Suprapubic skin (tissue), 4 donors: Measurements from ENCODE around the gene TACC3. TPM values are rescaled to one million over a fixed set of nuclear protein-coding genes. Genes with fewer than 3 reads are reported as not detected.

Source experiments
- DNase-seq, 2 donors: peaks; one replicate each; pipeline ENCODE4 v3.0.0-alpha.2; 2019; ENCODE audit warnings: low spot score in 2 of 2
- H3K27ac ChIP-seq: fragments of 200-600 bp; sonication (generic); one replicate; pipeline ENCODE4 v1.5.1; 2019
- H3K27me3 ChIP-seq: fragments of 200-600 bp; sonication (generic); one replicate; pipeline ENCODE4 v1.5.1; 2019
- H3K36me3 ChIP-seq: fragments of 200-600 bp; sonication (generic); one replicate; pipeline ENCODE4 v1.5.1; 2019
- H3K4me1 ChIP-seq: fragments of 200-600 bp; sonication (generic); one replicate; pipeline ENCODE4 v1.5.1; 2019
- H3K4me3 ChIP-seq: fragments of 200-600 bp; sonication (generic); one replicate; pipeline ENCODE4 v1.5.1; 2019; ENCODE audit warnings: mild to moderate bottlenecking
- H3K9me3 ChIP-seq: fragments of 200-600 bp; sonication (generic); one replicate; pipeline ENCODE4 v1.5.1; 2019
- CTCF ChIP-seq, 2 donors: fragments of 200-600 bp in 1 of 2; fragments of 450-650 bp in 1 of 2; sonication (generic) in 1 of 2; IDR thresholded peaks; one replicate each; pipeline ENCODE4 v1.5.1; 2016 to 2019; ENCODE audit warnings: antibody characterized with exemption in 2 of 2, mild to moderate bottlenecking in 1 of 2, moderate library complexity in 1 of 2
- EP300 ChIP-seq: sonication (generic); formaldehyde crosslinking; IDR thresholded peaks from one replicate; pipeline ENCODE4 v1.6.1; 2017; ENCODE audit warnings: antibody characterized with exemption
- POLR2A ChIP-seq, 2 donors: fragments of 450-650 bp; IDR thresholded peaks; one replicate each; pipeline ENCODE4 v1.6.1; 2017; ENCODE audit warnings: antibody characterized with exemption in 2 of 2, mild to moderate bottlenecking in 2 of 2, moderate library complexity in 2 of 2
- POLR2AphosphoS5 ChIP-seq, 3 donors: sonication (generic); formaldehyde crosslinking; IDR thresholded peaks; one replicate each; pipeline ENCODE4 v1.6.1; 2017; ENCODE audit warnings: antibody characterized with exemption in 3 of 3
- WGBS: methylation state at CpG from one replicate; pipeline ENCODE4 v1.1.5; 2018; 5-methylcytosine and 5-hydroxymethylcytosine counted together
- total RNA-seq, 4 donors: library from RNA; depleted of rRNA; stranded (reverse); fragments of >200 nt; gene quantifications; one replicate each; pipeline ENCODE4 v1.1.0, GENCODE V29; 2016

Gene TACC3
- total RNA-seq, 4 donors from 2014 or later, result 7.2 to 11.7 (median 8.8) TPM

- TF ChIP-seq POLR2AphosphoS5 (IDR thresholded peaks at IDR 0.05) (no peak), CTCF (IDR thresholded peaks at IDR 0.05) (no peak), POLR2A (IDR thresholded peaks at IDR 0.05) (no peak), EP300 (no peak)
- Histone ChIP-seq H3K4me3 (no peak overlapping the region), H3K27me3 (peaks cover 18% of the 10 kb centered on the region), H3K4me1 (peaks cover 78% of the 10 kb centered on the region), H3K27ac (peak overlapping the region; percentile 55), H3K9me3 (no peaks in the 10 kb centered on the region), H3K36me3 (no peaks in the 10 kb centered on the region)
- DNase-seq, result no peak
- 71% methylated on average over 9 of the region's 10 CpGs for WGBS
Measured at GRCh38 chr4:1790005-1790404, 68.7 kb downstream of the TACC3 start.

- TF ChIP-seq EP300 (no peak), POLR2AphosphoS5 (IDR thresholded peaks at IDR 0.05) (no peak), POLR2A (IDR thresholded peaks at IDR 0.05) (no peak), CTCF (IDR thresholded peaks at IDR 0.05) (no peak)
- Histone ChIP-seq H3K27ac (no peak overlapping the region), H3K9me3 (no peaks in the 10 kb centered on the region), H3K4me3 (peak overlapping the region; percentile 70), H3K36me3 (no peaks in the 10 kb centered on the region), H3K27me3 (peaks cover 37% of the 10 kb centered on the region), H3K4me1 (peaks cover 72% of the 10 kb centered on the region)
- 67% methylated on average over 11 of the region's 29 CpGs for WGBS
- DNase-seq, result no peak
Measured at GRCh38 chr4:1792158-1792831, 71.0 kb downstream of the TACC3 start.

- H3K27me3 ChIP-seq, result peaks cover 42% of the 10 kb centered on the region
- TF ChIP-seq EP300 (no peak), POLR2A (IDR thresholded peaks at IDR 0.05) (peak in 1 of 2 donors; percentile 32), CTCF (IDR thresholded peaks at IDR 0.05) (no peak)
- H3K9me3 ChIP-seq, result no peaks in the 10 kb centered on the region
- WGBS, result 0% methylated on average over 20 of the region's 95 CpGs
- peak within 1 kb of the TSS; percentile 77 for H3K27ac ChIP-seq
- peaks cover 72% of the 10 kb centered on the region for H3K4me1 ChIP-seq
- H3K4me3 ChIP-seq, result peak within 1 kb of the TSS; percentile 70
- H3K36me3 ChIP-seq, result no peaks in the 10 kb centered on the region
- no peak for DNase-seq
Measured at GRCh38 chr4:1792832-1793495, 71.6 kb downstream of the TACC3 start, which contains the start of gene FGFR3. Gene FGFR3 (plus strand): TSS chr4:1793293. CDS start chr4:1793935, 642 bp downstream.

GRCh38 chr4:1793496-1793840, 72.1 kb downstream of the TACC3 start:
- peak overlapping the region; percentile 77 for H3K27ac ChIP-seq
- H3K4me1 ChIP-seq, result peaks cover 72% of the 10 kb centered on the region
- H3K4me3 ChIP-seq, result peak overlapping the region; percentile 70
- peaks cover 46% of the 10 kb centered on the region for H3K27me3 ChIP-seq
- WGBS, result no CpG with 5 or more reads among the region's 44 CpGs
- H3K36me3 ChIP-seq, result no peaks in the 10 kb centered on the region
- no peak for TF ChIP-seq POLR2AphosphoS5 (IDR thresholded peaks at IDR 0.05)
- no peak for TF ChIP-seq EP300
- TF ChIP-seq POLR2A (IDR thresholded peaks at IDR 0.05), result no peak
- no peak for TF ChIP-seq CTCF (IDR thresholded peaks at IDR 0.05)
- no peak for DNase-seq
- H3K9me3 ChIP-seq, result no peaks in the 10 kb centered on the region

- TF ChIP-seq POLR2AphosphoS5 (IDR thresholded peaks at IDR 0.05), result no peak
- TF ChIP-seq EP300, result no peak
- no peak for TF ChIP-seq POLR2A (IDR thresholded peaks at IDR 0.05)
- TF ChIP-seq CTCF (IDR thresholded peaks at IDR 0.05), result no peak
- Histone ChIP-seq H3K27ac (peak overlapping the region; percentile 77), H3K4me1 (peaks cover 69% of the 10 kb centered on the region), H3K36me3 (no peaks in the 10 kb centered on the region), H3K27me3 (peaks cover 46% of the 10 kb centered on the region), H3K4me3 (peak overlapping the region; percentile 70), H3K9me3 (no peaks in the 10 kb centered on the region)
- 0% methylated on average over 16 of the region's 101 CpGs for WGBS
- DNase-seq, result no peak
Measured at GRCh38 chr4:1793940-1794808, 72.9 kb downstream of the TACC3 start.
